OCI-M1 (cell line): ENCODE results near the gene SLC36A4.
"Not testable (repeated sequence)": the region's sequence is repeated elsewhere in the genome, so short reads cannot be mapped to it uniquely, and the experiment has no call there.

Experiments
- DNase-seq: peaks from one replicate; lab custom pipeline; 2025; lab: John Stamatoyannopoulos, UW

SLC36A4 gene

DNA sequence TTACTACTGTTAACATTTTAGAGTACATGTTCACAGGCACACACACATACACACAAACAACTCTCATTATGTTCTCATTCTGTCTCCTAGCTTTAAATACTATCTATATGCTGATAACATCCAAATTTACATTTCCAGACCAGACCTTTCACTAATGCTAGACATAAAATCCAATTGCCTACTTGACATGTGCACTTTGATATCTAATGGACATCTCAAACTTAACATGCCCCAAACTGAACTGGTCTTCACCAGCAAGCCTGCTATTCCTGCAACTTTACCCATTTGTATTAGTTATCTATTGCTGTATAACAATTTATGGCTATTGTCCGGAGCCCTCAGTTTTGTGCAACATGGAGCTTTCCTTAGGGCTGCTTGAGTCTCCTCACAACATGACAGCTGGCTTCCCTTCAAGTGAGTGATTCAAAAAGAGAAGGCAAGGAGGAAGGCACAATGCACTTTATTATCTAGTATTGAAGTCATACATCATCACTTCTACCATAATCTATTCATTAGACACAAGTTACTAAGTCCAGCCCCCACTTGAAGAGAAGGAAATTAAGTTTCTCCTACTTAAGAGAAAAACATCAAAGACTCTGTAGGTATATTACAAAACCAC is 3.0 kb downstream of the SLC36A4 start:
- no peak for DNase-seq

GRCh38 chr11:93193731-93194130 is 4.1 kb downstream of the SLC36A4 start:
- no peak for DNase-seq

DNA sequence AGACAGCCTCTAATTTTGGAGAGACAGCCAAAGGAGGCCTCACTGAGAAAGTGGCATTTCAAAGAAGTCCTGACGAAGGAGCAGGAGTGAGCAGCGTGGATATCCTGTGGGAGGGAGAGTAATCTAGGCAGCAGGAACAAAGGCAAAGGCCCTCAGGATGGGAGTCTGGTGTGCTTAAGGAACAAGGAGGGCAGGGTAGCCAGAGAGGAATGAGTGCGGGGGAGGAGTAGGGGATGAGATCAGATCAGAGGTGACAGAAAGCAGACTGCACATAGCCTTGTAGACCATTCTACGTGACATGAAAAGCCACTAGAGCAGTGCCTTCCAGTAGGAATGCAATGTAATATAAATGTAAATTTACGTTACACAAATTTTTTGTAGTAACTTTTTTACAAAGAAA is 5.6 kb downstream of the SLC36A4 start:
- no peak for DNase-seq

GRCh38 chr11:93189462-93189861 is 8.3 kb downstream of the SLC36A4 start:
- DNase-seq: no peak

GRCh38 chr11:93188726-93189125 is 9.1 kb downstream of the SLC36A4 start:
- no peak for DNase-seq

- DNase-seq: no peak
These were observed 10.5 kb downstream of the SLC36A4 start for GRCh38 chr11:93187290-93187689.

GRCh38 chr11:93177891-93178290 is 19.9 kb downstream of the SLC36A4 start:
- not testable (repeated sequence) for DNase-seq

- peak; percentile 55 for DNase-seq
These were observed 27.7 kb downstream of the SLC36A4 start for GRCh38 chr11:93169950-93170561.

GRCh38 chr11:93169143-93169542 is 28.6 kb downstream of the SLC36A4 start:
- no peak for DNase-seq

GRCh38 chr11:93166862-93167261 is 30.9 kb downstream of the SLC36A4 start:
- no peak for DNase-seq

GRCh38 chr11:93166194-93166593 is 31.6 kb downstream of the SLC36A4 start:
- no peak for DNase-seq

- no peak for DNase-seq
These were observed 37.0 kb downstream of the SLC36A4 start for GRCh38 chr11:93160808-93161207.

GRCh38 chr11:93160156-93160555 is 37.6 kb downstream of the SLC36A4 start:
- DNase-seq: no peak

DNA sequence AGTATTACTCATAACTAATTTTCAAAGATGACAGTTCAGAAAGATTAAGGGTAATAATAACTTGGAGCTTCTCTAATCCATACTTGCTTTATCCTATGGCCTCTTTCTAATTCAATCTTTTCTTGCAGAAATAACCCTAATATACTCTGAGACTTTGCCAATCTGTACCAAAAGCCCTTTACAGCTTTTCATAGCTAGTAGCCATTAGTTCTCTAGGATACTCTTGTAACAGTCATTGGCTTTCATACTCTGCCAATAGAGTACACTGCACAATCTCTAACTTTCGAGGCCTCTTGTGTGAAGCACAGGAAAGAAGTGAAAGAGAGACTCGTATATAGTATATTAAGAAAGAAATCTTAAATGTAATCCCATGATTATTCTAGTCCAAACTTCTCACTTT is 38.1 kb downstream of the SLC36A4 start:
- DNase-seq: no peak

DNA sequence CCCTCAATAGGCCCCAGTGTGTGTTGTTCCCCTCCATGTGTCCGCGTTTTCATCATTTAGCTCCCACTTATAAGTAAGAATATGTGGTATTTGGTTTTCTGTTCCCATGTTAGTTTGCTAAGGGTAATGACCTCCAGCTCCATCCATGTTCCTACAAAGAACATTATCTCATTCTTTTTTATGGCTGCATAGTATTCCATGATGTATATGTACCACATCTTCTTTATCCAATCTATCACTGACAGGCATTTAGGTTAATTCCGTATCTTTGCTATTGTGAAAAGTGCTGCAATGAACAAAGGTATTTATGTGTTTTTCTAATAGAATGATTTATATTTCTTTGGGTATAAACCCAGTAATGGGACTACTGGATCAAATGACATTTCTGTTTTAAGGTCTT is 42.1 kb downstream of the SLC36A4 start:
- no peak for DNase-seq

GRCh38 chr11:93145390-93145915 is 52.3 kb downstream of the SLC36A4 start:
- no peak for DNase-seq

DNA sequence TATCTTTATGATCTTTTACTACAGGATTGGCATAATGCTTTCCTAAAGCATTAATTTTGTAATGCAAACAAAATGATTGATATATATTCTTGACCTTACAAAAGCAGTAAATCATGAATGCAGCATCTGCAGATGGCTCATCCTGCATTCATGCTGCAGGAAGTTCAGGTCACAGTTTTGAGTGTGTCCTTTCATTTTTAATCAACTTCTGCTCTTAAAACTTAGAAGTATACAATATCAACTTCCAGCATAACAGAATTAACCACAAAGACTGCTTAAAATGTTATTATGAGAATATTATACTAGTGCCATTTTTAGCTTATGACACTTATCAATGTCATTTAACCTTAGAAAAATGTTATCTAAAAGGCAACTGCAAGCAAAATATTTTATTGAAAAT is 54.0 kb downstream of the SLC36A4 start:
- no peak for DNase-seq

DNA sequence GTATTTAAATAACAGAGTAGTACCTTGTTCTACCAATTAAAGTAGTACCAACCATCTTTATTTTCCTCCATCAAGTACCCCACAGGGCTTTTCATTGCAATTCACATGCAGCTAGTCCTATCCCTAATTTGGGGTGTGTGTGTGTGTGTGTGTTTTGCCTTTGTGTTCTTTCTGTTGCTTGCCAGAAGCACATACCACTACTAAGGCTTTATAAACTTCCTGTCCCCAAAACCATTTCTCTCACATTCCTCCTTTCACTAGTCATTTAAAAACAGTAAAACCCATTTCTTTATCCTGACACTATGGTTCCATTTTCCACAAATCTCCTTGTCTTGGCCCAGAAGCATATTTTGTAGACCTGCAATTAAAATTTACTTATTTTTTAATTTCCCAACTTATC is 54.6 kb downstream of the SLC36A4 start:
- no peak for DNase-seq

GRCh38 chr11:93133488-93134109 is 64.2 kb downstream of the SLC36A4 start:
- DNase-seq: no peak

- DNase-seq: no peak
These were observed 65.0 kb downstream of the SLC36A4 start for GRCh38 chr11:93132836-93133235.

- peak; percentile 9 for DNase-seq
These were observed 66.1 kb downstream of the SLC36A4 start for GRCh38 chr11:93131709-93132108.

GRCh38 chr11:93128574-93128973 is 69.2 kb downstream of the SLC36A4 start:
- DNase-seq: no peak

DNA sequence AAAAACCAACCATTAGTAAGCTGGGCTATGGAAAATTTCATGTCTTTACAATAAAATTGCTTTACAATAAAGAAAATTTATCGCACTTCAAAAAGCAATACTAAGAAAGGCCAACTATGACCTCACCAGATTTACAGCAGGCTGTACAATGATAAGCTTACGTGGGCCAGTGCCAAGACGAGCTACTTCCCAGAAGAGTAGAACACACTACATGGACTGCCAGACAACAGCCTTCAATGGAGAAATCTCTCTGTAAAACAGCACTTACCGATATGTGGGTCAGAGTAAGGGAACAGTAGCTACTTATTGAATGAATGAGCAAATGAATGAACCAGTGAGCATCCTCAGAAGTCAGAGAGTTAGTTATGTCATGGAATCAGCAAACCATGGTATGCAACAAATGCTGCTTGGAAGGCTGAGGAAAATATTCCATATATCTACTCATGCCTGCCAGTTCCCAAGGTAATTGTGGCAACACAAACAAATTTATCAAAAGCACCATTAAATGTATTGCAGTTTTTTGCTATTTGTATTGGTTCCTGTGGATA is 74.4 kb downstream of the SLC36A4 start:
- peak; percentile 84 for DNase-seq
